Cardiac septum (tissue), 1 donor: ENCODE measurements around the gene RNF44. TPM values are rescaled to one million over a fixed set of nuclear protein-coding genes. Genes with fewer than 3 reads are reported as not detected.

Experiments used
- DNase-seq: peaks from one replicate; pipeline ENCODE4 v3.0.0-alpha.2; 2020; ENCODE audit warnings: low spot score
- intact Hi-C: fragments of 100-400 bp; cut with DNase I; formaldehyde crosslinking; loops from one replicate; pipeline ENCODE4 v1.14.0; 2022
- total RNA-seq: library from RNA; stranded (reverse); fragmentation: NEBNext Ultra II Directional; extraction: Animal tissue kit (Norgen Biotek cat#: 25700); gene quantifications from one replicate; pipeline ENCODE4 v1.2.1, GENCODE V29; 2021
- donor health status: DM: no; HTN: no; CAD: no.

RNF44 gene
- total RNA-seq, 1 donor from 2014 or later = 25.4 TPM

DNA sequence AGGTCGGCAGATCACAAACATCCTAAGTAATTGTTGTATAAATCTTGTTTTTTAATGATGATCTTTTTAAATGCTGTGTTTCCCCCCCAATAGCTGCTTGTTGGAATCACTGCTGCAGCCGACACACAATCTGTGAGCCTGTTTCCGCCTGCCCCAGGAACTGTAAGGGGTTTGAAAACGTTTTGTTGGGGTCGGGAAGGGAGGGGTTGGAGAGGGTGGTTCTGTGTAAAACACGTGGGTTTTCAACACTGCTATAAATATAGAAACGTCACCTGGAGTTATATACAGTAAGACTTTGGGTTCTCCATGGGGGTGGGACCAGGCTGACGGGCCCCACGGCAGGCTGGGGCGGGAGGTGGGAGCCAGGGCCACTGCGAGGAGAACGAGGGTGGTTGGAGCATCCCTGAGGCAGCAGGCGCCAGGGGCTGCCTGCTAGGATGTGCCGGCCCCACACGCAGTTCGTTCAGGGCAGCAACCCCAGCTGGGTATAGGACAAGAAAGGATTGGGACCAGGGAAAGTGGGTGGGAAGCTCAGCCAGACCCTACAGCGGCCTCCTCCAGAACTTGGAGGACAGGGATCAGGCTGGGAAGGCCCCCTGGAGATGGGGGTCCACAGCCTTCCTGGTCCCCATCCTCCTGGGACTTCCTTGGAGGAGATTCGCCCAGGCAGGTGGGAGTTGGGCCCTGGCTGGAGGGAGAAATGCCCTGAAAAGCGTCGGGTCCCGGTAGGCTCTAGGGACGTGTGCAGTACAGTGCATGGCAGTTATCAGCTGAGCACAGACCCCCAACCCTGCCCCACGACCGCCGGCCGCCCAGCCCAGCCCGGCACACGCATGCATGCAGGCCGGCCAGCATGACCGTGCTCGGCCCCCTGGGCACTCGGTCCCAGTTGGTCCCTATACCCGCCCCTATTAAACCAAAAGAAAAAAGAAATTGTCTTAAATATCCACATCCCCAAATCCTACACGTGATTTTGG, 9.7 kb downstream of the RNF44 start:
- no peak for DNase-seq
- intact Hi-C loops = no loop called here

DNA sequence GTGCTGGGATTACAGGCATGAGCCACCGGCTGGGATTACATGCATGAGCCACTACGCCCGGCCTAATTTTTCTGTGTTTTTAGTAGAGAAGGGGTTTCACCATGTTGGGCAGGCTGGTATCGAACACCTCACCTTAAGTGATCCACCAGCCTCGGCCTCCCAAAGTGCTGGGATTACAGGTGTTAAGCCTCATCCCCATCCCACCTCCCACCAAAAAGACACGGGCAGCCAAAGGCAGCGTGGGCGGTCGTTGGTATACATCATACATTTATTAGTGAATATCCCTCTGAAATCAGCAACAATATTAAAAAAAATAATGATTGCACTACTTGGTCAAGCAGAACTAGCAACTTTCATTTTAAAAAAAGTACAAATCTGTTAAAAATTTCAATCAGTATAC, 10.7 kb downstream of the RNF44 start:
- intact Hi-C loops = no loop called here
- no peak for DNase-seq

- no peak for DNase-seq
- intact Hi-C loops = no loop called here
These were observed 11.5 kb downstream of the RNF44 start for GRCh38 chr5:176525677-176526076.

DNA sequence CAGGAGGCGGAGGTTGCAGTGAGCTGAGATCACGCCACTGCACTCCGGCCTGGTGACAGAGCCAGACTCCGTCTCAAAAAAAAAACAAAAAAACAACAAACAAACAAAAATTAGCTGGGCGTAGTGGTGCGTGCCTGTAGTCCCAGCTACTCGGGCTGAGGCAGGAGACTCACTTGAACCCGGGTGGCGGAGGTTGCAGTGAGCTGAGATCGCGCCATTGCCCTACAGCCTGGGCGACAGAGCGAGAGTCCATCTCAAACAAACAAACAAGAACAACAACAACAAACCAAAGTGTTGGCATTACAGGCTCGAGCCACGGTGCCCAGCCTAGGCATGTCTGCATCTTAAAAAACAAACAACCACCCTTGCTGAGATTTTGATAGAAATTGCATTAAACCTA, 12.2 kb downstream of the RNF44 start:
- intact Hi-C loops = no loop called here
- DNase-seq = no peak

- intact Hi-C loops = no loop called here
These were observed 13.1 kb downstream of the RNF44 start for GRCh38 chr5:176524138-176524537.

GRCh38 chr5:176521699-176522263, 15.4 kb downstream of the RNF44 start:
- DNase-seq = no peak
- intact Hi-C loops = no loop called here

More at GRCh38 chr5:176524138-176524537, 13.1 kb downstream of the RNF44 start:
- no peak for DNase-seq

GRCh38 chr5:176521286-176521685, 15.9 kb downstream of the RNF44 start:
- DNase-seq = no peak
- intact Hi-C loops = no loop called here

GRCh38 chr5:176519810-176520720, 17.1 kb downstream of the RNF44 start:
- no peak for DNase-seq
- intact Hi-C loops = no loop called here

- intact Hi-C loops = no loop called here
- DNase-seq = no peak
These were observed 20.0 kb downstream of the RNF44 start for GRCh38 chr5:176517053-176517661.

DNA sequence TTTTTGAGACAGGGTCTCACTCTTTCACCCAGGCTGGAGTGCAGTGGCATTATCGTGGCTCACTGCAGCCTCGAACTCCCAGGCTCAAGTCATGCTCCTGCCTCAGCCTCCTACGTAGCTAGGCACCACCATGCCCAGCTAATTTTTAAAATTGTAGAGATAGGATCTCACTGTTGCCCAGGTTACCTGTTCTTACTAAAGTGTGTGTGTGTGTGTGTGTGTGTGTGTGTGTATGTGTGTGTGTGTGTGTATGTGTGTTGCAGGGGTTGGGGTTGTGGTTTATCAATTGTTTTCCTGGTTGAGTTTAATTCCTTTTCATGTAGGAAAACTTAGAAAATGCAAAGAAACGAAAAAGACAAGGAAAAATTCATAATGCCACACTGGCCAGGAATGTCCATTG, 21.8 kb downstream of the RNF44 start:
- intact Hi-C loops = no loop called here
- DNase-seq = no peak

GRCh38 chr5:176514244-176514950, 22.8 kb downstream of the RNF44 start:
- intact Hi-C loops = no loop called here
- DNase-seq = no peak

DNA sequence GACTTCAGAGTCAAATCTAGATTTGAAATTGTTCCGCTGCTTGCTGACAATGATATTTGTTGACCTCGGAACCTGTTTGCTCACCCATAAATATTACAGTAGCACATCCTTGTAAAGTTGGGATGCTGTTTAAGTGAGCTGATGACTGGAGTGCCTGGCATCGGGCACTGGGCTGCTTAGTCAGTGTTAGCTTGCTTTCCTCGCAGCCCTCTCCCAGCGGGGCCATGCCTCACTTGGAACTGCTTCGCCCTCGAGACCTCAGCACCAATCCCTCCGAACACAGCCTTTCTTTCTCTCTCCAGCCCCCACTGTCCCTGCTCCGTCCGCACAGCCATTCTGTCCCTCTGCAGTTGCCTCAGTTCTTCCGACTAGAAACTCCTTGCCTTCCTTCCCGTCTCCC, 23.4 kb downstream of the RNF44 start:
- DNase-seq = no peak
- intact Hi-C loops = no loop called here

DNA sequence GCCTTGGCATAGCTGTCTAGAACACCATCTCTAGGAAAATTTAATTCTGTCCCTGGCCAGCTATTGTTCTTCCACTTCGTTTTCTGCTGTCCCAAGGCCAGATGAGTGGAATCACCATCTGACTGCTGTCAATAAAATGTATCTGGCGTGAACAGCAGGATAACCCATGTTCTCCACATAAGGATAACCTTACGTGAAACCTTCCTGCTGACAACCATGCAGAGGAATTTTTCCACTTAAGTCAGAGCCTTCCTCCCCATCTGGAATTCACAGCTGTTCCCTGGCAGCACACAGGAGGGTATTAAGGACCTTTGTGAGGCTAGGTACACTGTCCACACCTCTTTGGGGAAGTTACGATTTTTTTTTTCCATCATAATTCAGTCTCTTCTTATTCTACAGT, 28.6 kb downstream of the RNF44 start:
- intact Hi-C loops = no loop called here
- no peak for DNase-seq

GRCh38 chr5:176507911-176508310, 29.3 kb downstream of the RNF44 start:
- intact Hi-C loops = no loop called here
- no peak for DNase-seq

- intact Hi-C loops = no loop called here
- DNase-seq = no peak
These were observed 33.7 kb downstream of the RNF44 start for GRCh38 chr5:176503496-176503895.

DNA sequence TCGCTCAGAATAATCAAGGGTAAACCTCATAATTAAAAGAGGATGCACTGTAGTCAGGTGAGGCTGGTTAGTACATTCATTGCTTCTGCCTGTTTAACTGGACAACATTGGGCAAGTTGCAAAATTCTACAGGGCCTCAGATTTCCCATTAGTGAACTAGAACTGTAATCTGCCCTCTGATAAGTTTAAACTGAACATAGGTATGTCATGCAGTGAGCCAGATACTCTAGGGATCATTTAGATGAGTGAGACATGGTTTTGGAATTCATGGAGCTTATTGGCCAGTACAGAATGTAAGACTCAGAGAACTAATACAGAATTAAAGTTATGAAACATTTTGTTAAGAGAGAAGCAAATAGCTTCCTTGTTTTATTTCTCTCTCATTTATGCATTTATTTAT, 35.9 kb downstream of the RNF44 start:
- DNase-seq = no peak
- intact Hi-C loops = no loop called here

DNA sequence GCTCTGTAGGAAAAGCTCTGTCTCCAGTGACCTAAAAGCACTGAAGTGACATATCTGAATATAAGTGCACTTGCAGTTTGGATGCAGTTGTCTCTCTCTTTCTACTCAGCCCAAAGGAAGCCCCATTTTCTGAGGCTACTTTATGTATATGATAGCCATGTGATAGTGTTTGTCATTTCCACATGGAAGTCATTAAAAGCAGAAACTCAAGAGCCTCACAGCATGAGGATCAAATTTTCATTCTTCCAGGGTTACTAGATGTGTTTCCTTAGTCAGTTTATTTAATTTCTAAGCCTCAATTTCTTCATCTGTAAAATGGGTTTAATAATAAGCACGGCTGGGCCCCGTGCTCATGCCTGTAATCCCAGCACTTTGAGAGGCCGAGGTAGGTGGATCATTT, 36.7 kb downstream of the RNF44 start:
- intact Hi-C loops = no loop called here
- no peak for DNase-seq

- DNase-seq = no peak
These were observed 37.9 kb downstream of the RNF44 start for GRCh38 chr5:176499273-176499672.

GRCh38 chr5:176497852-176498251, 39.4 kb downstream of the RNF44 start:
- intact Hi-C loops = no loop called here
- no peak for DNase-seq

More at GRCh38 chr5:176499273-176499672, 37.9 kb downstream of the RNF44 start:
- intact Hi-C loops = no loop called here
